Memory B cell (primary cell): Measurements from ENCODE around the gene COL12A1.

Experiments
- ATAC-seq: fragments of 150-1000 bp; cut with Tn5 transposase; 2 replicates; pipeline ENCODE4 v1.10.0; 2021; ENCODE audit warnings: low read depth, mild to moderate bottlenecking, moderate library complexity
- DNase-seq, 2 donors: peaks; one replicate each; pipeline ENCODE4 v3.0.0; 2022; ENCODE audit warnings: low spot score in 2 of 2
- H3K27ac Mint-ChIP-seq: one replicate; pipeline ENCODE4 v1.8.0; 2022; ENCODE audit warnings: mild to moderate bottlenecking, moderate library complexity, mixed read lengths
- H3K27me3 Mint-ChIP-seq: one replicate; pipeline ENCODE4 v1.8.0; 2022; ENCODE audit warnings: mixed read lengths
- H3K36me3 Mint-ChIP-seq: one replicate; pipeline ENCODE4 v1.8.0; 2022; ENCODE audit warnings: mild to moderate bottlenecking, mixed read lengths
- H3K4me1 Mint-ChIP-seq: one replicate; pipeline ENCODE4 v1.8.0; 2022; ENCODE audit warnings: mixed read lengths
- H3K4me3 Mint-ChIP-seq: one replicate; pipeline ENCODE4 v1.8.0; 2022; ENCODE audit warnings: mild to moderate bottlenecking, moderate library complexity, mixed read lengths
- H3K9me3 Mint-ChIP-seq: one replicate; pipeline ENCODE4 v1.8.0; 2022; ENCODE audit warnings: mixed read lengths

Gene COL12A1

GRCh38 chr6:75101896-75102295 lies 104.0 kb downstream of the COL12A1 start:
- peaks cover 2% of the 10 kb centered on the region for H3K27me3 Mint-ChIP-seq
- H3K27ac Mint-ChIP-seq, result no peak overlapping the region
- no peak for DNase-seq
- H3K4me1 Mint-ChIP-seq, result no peaks in the 10 kb centered on the region
- no peak overlapping the region for H3K4me3 Mint-ChIP-seq
- no peak for ATAC-seq
- peaks cover 3% of the 10 kb centered on the region for H3K9me3 Mint-ChIP-seq
- H3K36me3 Mint-ChIP-seq, result no peaks in the 10 kb centered on the region

GRCh38 chr6:75098709-75099108 lies 107.1 kb downstream of the COL12A1 start:
- H3K9me3 Mint-ChIP-seq, result peaks cover 3% of the 10 kb centered on the region
- no peak overlapping the region for H3K4me3 Mint-ChIP-seq
- DNase-seq (no peak), ATAC-seq (no peak)
- H3K27me3 Mint-ChIP-seq, result no peaks in the 10 kb centered on the region
- no peaks in the 10 kb centered on the region for H3K36me3 Mint-ChIP-seq
- no peaks in the 10 kb centered on the region for H3K4me1 Mint-ChIP-seq
- no peak overlapping the region for H3K27ac Mint-ChIP-seq

GRCh38 chr6:75096966-75097365 lies 108.9 kb downstream of the COL12A1 start:
- DNase-seq, result no peak
- peaks cover 3% of the 10 kb centered on the region for H3K9me3 Mint-ChIP-seq
- H3K4me1 Mint-ChIP-seq, result no peaks in the 10 kb centered on the region
- H3K36me3 Mint-ChIP-seq, result no peaks in the 10 kb centered on the region
- no peak for ATAC-seq
- no peak overlapping the region for H3K4me3 Mint-ChIP-seq
- no peak overlapping the region for H3K27ac Mint-ChIP-seq
- H3K27me3 Mint-ChIP-seq, result no peaks in the 10 kb centered on the region

GRCh38 chr6:75094614-75095200 lies 111.1 kb downstream of the COL12A1 start:
- no peak for ATAC-seq
- Mint-ChIP-seq H3K36me3 (no peaks in the 10 kb centered on the region), H3K27me3 (no peaks in the 10 kb centered on the region), H3K4me1 (no peaks in the 10 kb centered on the region), H3K4me3 (no peak overlapping the region), H3K9me3 (peaks cover under 1% of the 10 kb centered on the region), H3K27ac (no peak overlapping the region)
- DNase-seq, result no peak

- no peak overlapping the region for H3K27ac Mint-ChIP-seq
- no peak overlapping the region for H3K4me3 Mint-ChIP-seq
- no peak for ATAC-seq
- no peaks in the 10 kb centered on the region for H3K4me1 Mint-ChIP-seq
- no peaks in the 10 kb centered on the region for H3K9me3 Mint-ChIP-seq
- H3K36me3 Mint-ChIP-seq, result no peaks in the 10 kb centered on the region
- no peaks in the 10 kb centered on the region for H3K27me3 Mint-ChIP-seq
- DNase-seq, result no peak
Measured at GRCh38 chr6:75091467-75092190, 114.2 kb downstream of the COL12A1 start.

- no peaks in the 10 kb centered on the region for H3K9me3 Mint-ChIP-seq
- H3K36me3 Mint-ChIP-seq, result no peaks in the 10 kb centered on the region
- H3K27ac Mint-ChIP-seq, result no peak overlapping the region
- H3K4me3 Mint-ChIP-seq, result no peak overlapping the region
- no peaks in the 10 kb centered on the region for H3K4me1 Mint-ChIP-seq
- H3K27me3 Mint-ChIP-seq, result no peaks in the 10 kb centered on the region
- ATAC-seq (no peak), DNase-seq (no peak)
Measured at GRCh38 chr6:75090576-75090975, 115.3 kb downstream of the COL12A1 start.

- H3K4me1 Mint-ChIP-seq, result no peaks in the 10 kb centered on the region
- no peaks in the 10 kb centered on the region for H3K9me3 Mint-ChIP-seq
- DNase-seq, result no peak
- ATAC-seq, result no peak
- H3K36me3 Mint-ChIP-seq, result no peaks in the 10 kb centered on the region
- H3K4me3 Mint-ChIP-seq, result no peak overlapping the region
- no peak overlapping the region for H3K27ac Mint-ChIP-seq
- no peaks in the 10 kb centered on the region for H3K27me3 Mint-ChIP-seq
Measured at GRCh38 chr6:75089921-75090320, 115.9 kb downstream of the COL12A1 start.

GRCh38 chr6:75089151-75089897 lies 116.5 kb downstream of the COL12A1 start:
- no peaks in the 10 kb centered on the region for H3K9me3 Mint-ChIP-seq
- no peak overlapping the region for H3K27ac Mint-ChIP-seq
- no peaks in the 10 kb centered on the region for H3K4me1 Mint-ChIP-seq
- H3K4me3 Mint-ChIP-seq, result no peak overlapping the region
- DNase-seq, result no peak
- no peak for ATAC-seq
- H3K27me3 Mint-ChIP-seq, result peaks cover 3% of the 10 kb centered on the region
- no peaks in the 10 kb centered on the region for H3K36me3 Mint-ChIP-seq

GRCh38 chr6:75085931-75086635 lies 119.8 kb downstream of the COL12A1 start:
- Mint-ChIP-seq H3K27ac (no peak overlapping the region), H3K27me3 (peaks cover 3% of the 10 kb centered on the region), H3K9me3 (no peaks in the 10 kb centered on the region), H3K36me3 (no peaks in the 10 kb centered on the region), H3K4me1 (no peaks in the 10 kb centered on the region), H3K4me3 (no peak overlapping the region)
- ATAC-seq, result no peak
- DNase-seq, result no peak

- no peak for ATAC-seq
- Mint-ChIP-seq H3K27me3 (peaks cover 3% of the 10 kb centered on the region), H3K4me1 (no peaks in the 10 kb centered on the region), H3K9me3 (no peaks in the 10 kb centered on the region), H3K4me3 (no peak overlapping the region), H3K27ac (no peak overlapping the region), H3K36me3 (no peaks in the 10 kb centered on the region)
- DNase-seq, result no peak
Measured at GRCh38 chr6:75084872-75085381, 120.9 kb downstream of the COL12A1 start.

GRCh38 chr6:75084018-75084417 lies 121.8 kb downstream of the COL12A1 start:
- Mint-ChIP-seq H3K4me3 (no peak overlapping the region), H3K36me3 (no peaks in the 10 kb centered on the region), H3K27ac (no peak overlapping the region), H3K4me1 (no peaks in the 10 kb centered on the region), H3K9me3 (no peaks in the 10 kb centered on the region), H3K27me3 (peaks cover 3% of the 10 kb centered on the region)
- ATAC-seq, result no peak
- DNase-seq, result no peak

GRCh38 chr6:75081921-75082320 lies 123.9 kb downstream of the COL12A1 start:
- Mint-ChIP-seq H3K4me3 (no peak overlapping the region), H3K36me3 (no peaks in the 10 kb centered on the region), H3K9me3 (no peaks in the 10 kb centered on the region), H3K27me3 (peaks cover 3% of the 10 kb centered on the region), H3K4me1 (no peaks in the 10 kb centered on the region), H3K27ac (no peak overlapping the region)
- DNase-seq (no peak), ATAC-seq (no peak)

GRCh38 chr6:75081047-75081446 lies 124.8 kb downstream of the COL12A1 start:
- Mint-ChIP-seq H3K27me3 (peaks cover 3% of the 10 kb centered on the region), H3K36me3 (no peaks in the 10 kb centered on the region), H3K27ac (no peak overlapping the region), H3K4me3 (no peak overlapping the region), H3K9me3 (no peaks in the 10 kb centered on the region), H3K4me1 (no peaks in the 10 kb centered on the region)
- ATAC-seq (no peak), DNase-seq (no peak)

GRCh38 chr6:75079589-75079988 lies 126.3 kb downstream of the COL12A1 start:
- Mint-ChIP-seq H3K36me3 (no peaks in the 10 kb centered on the region), H3K27ac (no peak overlapping the region), H3K4me1 (no peaks in the 10 kb centered on the region), H3K27me3 (peaks cover 2% of the 10 kb centered on the region), H3K9me3 (no peaks in the 10 kb centered on the region), H3K4me3 (no peak overlapping the region)
- no peak for ATAC-seq
- no peak for DNase-seq
